SU-DHL-6 (cell line): ENCODE results near the gene AFF2.

Experiments
- H2AFZ ChIP-seq: fragments of 200-600 bp; sonication (generic); 2 replicates; pipeline ENCODE4 v1.6.1; 2014; ENCODE audit warnings: low read depth, mild to moderate bottlenecking, moderate library complexity, mixed read lengths, antibody characterized with exemption, low read length; ENCODE audit not compliant: severe bottlenecking
- H3F3A ChIP-seq: fragments of 200-600 bp; shearing (Covaris generic); 2 replicates; pipeline ENCODE4 v1.6.0; 2016; ENCODE audit warnings: antibody characterized with exemption, mild to moderate bottlenecking; ENCODE audit not compliant: insufficient read depth
- H3K27ac ChIP-seq: fragments of 200-600 bp; sonication (generic); 2 replicates; pipeline ENCODE4 v1.5.1; 2016; ENCODE audit warnings: low read depth, mild to moderate bottlenecking, low read length, moderate library complexity, mixed read lengths
- H3K27me3 ChIP-seq: fragments of 200-600 bp; sonication (generic), shearing (Covaris generic); 2 replicates; pipeline ENCODE4 v1.6.0; 2014; ENCODE audit warnings: mild to moderate bottlenecking, low read length
- H3K36me3 ChIP-seq: fragments of 200-600 bp; sonication (generic); 2 replicates; pipeline ENCODE4 v1.6.1; 2014; ENCODE audit warnings: mild to moderate bottlenecking, low read length, mixed read lengths
- H3K4me2 ChIP-seq: fragments of 300-600, 200-600 bp; shearing (Covaris generic), sonication (generic); 2 replicates; pipeline ENCODE4 v1.6.0; 2014; ENCODE audit warnings: low read length, low read depth, mild to moderate bottlenecking; ENCODE audit not compliant: poor library complexity, severe bottlenecking
- H3K4me3 ChIP-seq: fragments of 200-600 bp; sonication (generic); 2 replicates; pipeline ENCODE4 v1.5.1; 2014; ENCODE audit warnings: antibody characterized with exemption, low read length, mild to moderate bottlenecking, mixed read lengths; ENCODE audit not compliant: insufficient read depth, poor library complexity, severe bottlenecking
- H3K79me2 ChIP-seq: fragments of 200-600 bp; sonication (generic); 2 replicates; pipeline ENCODE4 v1.6.1; 2014; ENCODE audit warnings: mild to moderate bottlenecking, low read length, moderate library complexity; ENCODE audit not compliant: insufficient read depth
- H3K9ac ChIP-seq: fragments of 200-600 bp; sonication (generic); 2 replicates; pipeline ENCODE4 v1.7.0; 2014; ENCODE audit warnings: mild to moderate bottlenecking, low read length
- H3K9me2 ChIP-seq: fragments of 200-600 bp; sonication (generic); replicated peaks from 2 replicates; pipeline ENCODE4 v1.6.1; 2014; ENCODE audit warnings: low read length; ENCODE audit not compliant: insufficient read depth
- H3K9me3 ChIP-seq: fragments of 200-600 bp; sonication (generic); 2 replicates; pipeline ENCODE4 v1.6.1; 2014; ENCODE audit warnings: low read length, mixed read lengths; ENCODE audit not compliant: insufficient read depth
- H4K20me1 ChIP-seq: fragments of 200-600 bp; sonication (generic); 2 replicates; pipeline ENCODE4 v1.6.1; 2014; ENCODE audit warnings: low read depth, mild to moderate bottlenecking, antibody characterized with exemption, low read length, moderate library complexity, mixed read lengths
- EZH2phosphoT487 ChIP-seq: fragments of 200-600 bp; sonication (generic), shearing (Covaris generic); conservative IDR thresholded peaks from 2 replicates; pipeline ENCODE4 v1.6.1; 2018; ENCODE audit warnings: mild to moderate bottlenecking, antibody characterized with exemption, low read length, moderate library complexity, mixed read lengths
- TF ChIP-seq, protein P1 (sequence below): fragments of 200-600 bp; sonication (generic); IDR thresholded peaks from one replicate; pipeline ENCODE4 v1.5.1; 2017; ENCODE audit warnings: antibody characterized with exemption, mild to moderate bottlenecking, low read length, moderate library complexity; ENCODE audit not compliant: insufficient read depth, poor library complexity, severe bottlenecking

Gene AFF2

DNA sequence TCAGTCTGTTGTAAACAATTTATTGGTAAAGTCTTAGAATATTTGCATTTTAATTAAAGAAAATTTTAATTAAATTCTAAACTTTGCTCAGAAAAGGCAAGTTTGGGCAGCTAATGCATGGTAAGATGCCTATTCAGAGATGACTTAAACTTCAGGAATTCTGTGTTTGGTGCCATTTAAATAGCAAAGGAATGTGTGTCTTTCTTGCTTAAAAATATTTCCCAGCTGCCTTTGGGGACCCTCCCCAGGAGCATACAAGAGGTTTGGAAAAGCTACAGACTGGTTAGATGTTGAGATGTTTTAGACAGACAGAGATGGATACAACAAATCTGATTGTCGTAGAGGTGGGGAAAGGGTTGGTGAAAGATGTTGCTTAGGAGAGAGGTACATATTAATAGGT is 36.5 kb downstream of the AFF2 start:
- TF ChIP-seq, protein P1, sequence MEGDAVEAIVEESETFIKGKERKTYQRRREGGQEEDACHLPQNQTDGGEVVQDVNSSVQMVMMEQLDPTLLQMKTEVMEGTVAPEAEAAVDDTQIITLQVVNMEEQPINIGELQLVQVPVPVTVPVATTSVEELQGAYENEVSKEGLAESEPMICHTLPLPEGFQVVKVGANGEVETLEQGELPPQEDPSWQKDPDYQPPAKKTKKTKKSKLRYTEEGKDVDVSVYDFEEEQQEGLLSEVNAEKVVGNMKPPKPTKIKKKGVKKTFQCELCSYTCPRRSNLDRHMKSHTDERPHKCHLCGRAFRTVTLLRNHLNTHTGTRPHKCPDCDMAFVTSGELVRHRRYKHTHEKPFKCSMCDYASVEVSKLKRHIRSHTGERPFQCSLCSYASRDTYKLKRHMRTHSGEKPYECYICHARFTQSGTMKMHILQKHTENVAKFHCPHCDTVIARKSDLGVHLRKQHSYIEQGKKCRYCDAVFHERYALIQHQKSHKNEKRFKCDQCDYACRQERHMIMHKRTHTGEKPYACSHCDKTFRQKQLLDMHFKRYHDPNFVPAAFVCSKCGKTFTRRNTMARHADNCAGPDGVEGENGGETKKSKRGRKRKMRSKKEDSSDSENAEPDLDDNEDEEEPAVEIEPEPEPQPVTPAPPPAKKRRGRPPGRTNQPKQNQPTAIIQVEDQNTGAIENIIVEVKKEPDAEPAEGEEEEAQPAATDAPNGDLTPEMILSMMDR = no peak
- no peak for TF ChIP-seq EZH2phosphoT487
- H3K9me2 ChIP-seq = no peaks in the 10 kb centered on the region
- H3K79me2 ChIP-seq = peaks cover 85% of the 10 kb centered on the region
- H3K4me2 ChIP-seq = peak overlapping the region; percentile 97
- peaks cover 49% of the 10 kb centered on the region for H3F3A ChIP-seq
- peak overlapping the region; percentile 61 for H3K9ac ChIP-seq
- no peaks in the 10 kb centered on the region for H4K20me1 ChIP-seq
- no peaks in the 10 kb centered on the region for H3K27me3 ChIP-seq
- no peaks in the 10 kb centered on the region for H3K9me3 ChIP-seq
- H3K36me3 ChIP-seq = no peaks in the 10 kb centered on the region
- H3K27ac ChIP-seq = peak overlapping the region; percentile 99
- H3K4me3 ChIP-seq = peak overlapping the region; percentile 31
- no peak overlapping the region for H2AFZ ChIP-seq

DNA sequence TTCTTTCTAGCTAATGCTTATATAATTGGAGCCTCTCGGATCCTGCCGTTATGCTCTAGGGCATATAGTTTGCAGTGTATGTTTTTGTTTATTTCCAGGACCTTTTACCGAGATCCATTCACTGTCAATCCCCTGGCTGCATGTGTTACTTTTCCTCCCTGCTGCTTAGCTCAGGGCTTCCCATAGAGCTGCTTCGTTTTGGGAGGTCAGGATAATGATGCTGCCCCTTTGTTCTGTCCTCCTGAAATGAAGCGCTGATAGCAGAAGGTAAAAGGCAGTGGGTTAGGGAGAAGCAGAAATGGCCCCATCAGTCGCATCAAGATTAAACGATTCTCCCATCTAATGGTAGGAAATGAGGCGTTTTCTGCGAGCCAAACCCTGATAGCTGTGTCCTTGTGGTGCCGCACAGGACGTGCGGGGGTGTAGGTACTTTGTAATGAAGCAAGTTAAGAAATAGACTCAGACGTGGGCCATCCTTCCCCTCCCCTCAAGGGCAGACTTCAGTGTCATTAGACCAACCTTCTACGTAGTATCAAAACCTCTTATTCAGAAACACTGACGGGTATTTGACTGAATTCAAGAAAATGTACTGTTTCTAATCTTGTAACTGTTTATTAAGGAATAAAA is 37.3 kb downstream of the AFF2 start:
- Histone ChIP-seq H3K79me2 (peaks cover 84% of the 10 kb centered on the region), H3K4me2 (peak overlapping the region; percentile 97), H3K4me3 (peak overlapping the region; percentile 31)

DNA sequence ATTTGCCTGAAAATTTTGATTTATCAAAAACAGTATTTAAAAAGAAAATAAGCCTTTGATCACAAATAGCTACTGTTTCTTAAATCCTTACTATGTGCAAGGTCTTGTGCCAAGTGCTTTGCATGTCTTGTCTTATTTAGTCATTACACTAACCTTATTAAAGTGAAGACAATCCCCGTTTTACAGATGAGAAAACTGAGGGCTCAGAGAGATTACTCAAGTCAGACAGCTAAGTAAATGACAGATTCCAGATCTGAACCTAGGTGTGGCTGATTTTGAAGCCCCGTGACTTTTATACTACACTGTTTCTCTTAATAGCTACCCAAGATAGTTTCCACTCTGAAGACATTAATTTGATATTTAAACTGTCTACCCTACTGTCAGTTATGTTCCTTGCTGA is 38.2 kb downstream of the AFF2 start:
- no peak for TF ChIP-seq EZH2phosphoT487
- no peaks in the 10 kb centered on the region for H3K9me3 ChIP-seq
- H3K27me3 ChIP-seq = no peaks in the 10 kb centered on the region

More for the DNA sequence above, 37.3 kb downstream of the AFF2 start:
- no peaks in the 10 kb centered on the region for H3K36me3 ChIP-seq
- H3K27ac ChIP-seq = peak overlapping the region; percentile 99
- TF ChIP-seq EZH2phosphoT487 = no peak
- TF ChIP-seq, protein P1 = no peak
- peak overlapping the region; percentile 61 for H3K9ac ChIP-seq
- peaks cover 52% of the 10 kb centered on the region for H3F3A ChIP-seq
- no peaks in the 10 kb centered on the region for H3K9me3 ChIP-seq
- H4K20me1 ChIP-seq = no peaks in the 10 kb centered on the region
- no peaks in the 10 kb centered on the region for H3K9me2 ChIP-seq
- H2AFZ ChIP-seq = no peak overlapping the region
- no peaks in the 10 kb centered on the region for H3K27me3 ChIP-seq

DNA sequence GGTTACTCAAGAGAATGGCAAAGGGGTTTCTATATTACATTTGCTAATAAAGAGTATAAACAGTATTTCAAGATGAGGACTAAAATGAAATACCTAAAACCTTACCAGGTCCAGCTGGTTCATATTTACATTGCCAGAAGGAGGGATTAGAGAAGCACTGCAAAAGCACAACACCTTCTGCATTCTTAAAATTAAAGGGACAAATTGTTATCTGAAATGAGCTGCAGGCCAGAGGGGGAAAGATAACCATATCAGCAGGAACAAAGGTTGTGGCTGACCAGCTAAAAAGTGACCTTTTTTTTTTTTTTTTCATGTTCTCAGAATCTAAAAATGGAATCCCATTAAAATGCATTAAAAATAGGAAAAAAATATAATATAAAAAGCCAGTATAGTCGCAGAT is 39.7 kb downstream of the AFF2 start:
- H3K9ac ChIP-seq = peak overlapping the region; percentile 61

More for the DNA sequence above, 38.2 kb downstream of the AFF2 start:
- no peak overlapping the region for H2AFZ ChIP-seq
- H3K27ac ChIP-seq = peak overlapping the region; percentile 99
- H4K20me1 ChIP-seq = no peaks in the 10 kb centered on the region
- no peaks in the 10 kb centered on the region for H3K36me3 ChIP-seq
- peak overlapping the region; percentile 61 for H3K9ac ChIP-seq
- H3K79me2 ChIP-seq = peaks cover 85% of the 10 kb centered on the region
- H3K9me2 ChIP-seq = no peaks in the 10 kb centered on the region
- H3K4me2 ChIP-seq = peak overlapping the region; percentile 97
- H3K4me3 ChIP-seq = no peak overlapping the region
- H3F3A ChIP-seq = peaks cover 55% of the 10 kb centered on the region

More for the DNA sequence above, 39.7 kb downstream of the AFF2 start:
- H3K9me3 ChIP-seq = no peaks in the 10 kb centered on the region
- H3K27me3 ChIP-seq = no peaks in the 10 kb centered on the region
- no peak overlapping the region for H3K4me3 ChIP-seq
- H3K4me2 ChIP-seq = peak overlapping the region; percentile 97
- no peak overlapping the region for H2AFZ ChIP-seq
- peaks cover 85% of the 10 kb centered on the region for H3K79me2 ChIP-seq
- H3K9me2 ChIP-seq = no peaks in the 10 kb centered on the region
- H3F3A ChIP-seq = peaks cover 55% of the 10 kb centered on the region
- H3K27ac ChIP-seq = peak overlapping the region; percentile 99
- no peaks in the 10 kb centered on the region for H3K36me3 ChIP-seq
- TF ChIP-seq EZH2phosphoT487 = no peak
- TF ChIP-seq, protein P1 = no peak
- H4K20me1 ChIP-seq = no peaks in the 10 kb centered on the region
